Gastroesophageal sphincter (tissue), 4 donors: Measurements from ENCODE around the gene UROC1. TPM values are rescaled to one million over a fixed set of nuclear protein-coding genes. Genes with fewer than 3 reads are reported as not detected.

Experiments used
- ATAC-seq: fragments of 150-250 bp; one replicate; pipeline ENCODE4 v1.9.1; 2016; ENCODE audit warnings: mild to moderate bottlenecking, moderate library complexity
- H3K27ac ChIP-seq, 4 donors: fragments of 200-600 bp; sonication (generic) in 3 of 4; 1 replicate in 3 of 4; 2 replicates in 1 of 4; pipeline ENCODE4 v1.5.1; 2016 to 2019
- H3K27me3 ChIP-seq: fragments of 200-600 bp; sonication (generic); one replicate; pipeline ENCODE4 v1.5.1; 2019
- H3K36me3 ChIP-seq, 2 donors: fragments of 200-600 bp; sonication (generic); one replicate each; pipeline ENCODE4 v1.5.1; 2019; ENCODE audit warnings: control low read depth in 1 of 2
- H3K4me1 ChIP-seq, 3 donors: fragments of 200-600 bp; sonication (generic); 1 replicate in 2 of 3; 2 replicates in 1 of 3; pipeline ENCODE4 v1.5.1; 2016 to 2019; ENCODE audit warnings: control low read depth in 2 of 3
- H3K4me3 ChIP-seq, 2 donors: fragments of 200-600 bp; sonication (generic); one replicate each; pipeline ENCODE4 v1.5.1; 2019; ENCODE audit warnings: mild to moderate bottlenecking in 1 of 2, moderate library complexity in 1 of 2
- H3K9me3 ChIP-seq, 3 donors: fragments of 200-600 bp; sonication (generic); one replicate each; pipeline ENCODE4 v1.5.1; 2017 to 2019; ENCODE audit warnings: control low read depth in 2 of 3
- CTCF ChIP-seq, 4 experiments: fragments of 200-600 bp in 2 of 4; fragments of 450-650 bp in 2 of 4; sonication (generic) in 1 of 4; IDR thresholded peaks; one replicate each; pipeline ENCODE4 v1.5.1; 2017 to 2019; ENCODE audit warnings: antibody characterized with exemption in 4 of 4, mild to moderate bottlenecking in 2 of 4, moderate library complexity in 2 of 4
- EP300 ChIP-seq: sonication (generic); formaldehyde crosslinking; IDR thresholded peaks from one replicate; pipeline ENCODE4 v1.6.1; 2017; ENCODE audit warnings: antibody characterized with exemption, mild to moderate bottlenecking
- POLR2A ChIP-seq, 2 donors: fragments of 450-650 bp; IDR thresholded peaks; one replicate each; pipeline ENCODE4 v1.6.1; 2017; ENCODE audit warnings: antibody characterized with exemption in 2 of 2, mild to moderate bottlenecking in 2 of 2, moderate library complexity in 1 of 2
- POLR2AphosphoS5 ChIP-seq: sonication (generic); formaldehyde crosslinking; IDR thresholded peaks from one replicate; pipeline ENCODE4 v1.6.1; 2017; ENCODE audit warnings: antibody characterized with exemption
- WGBS, 2 donors: methylation state at CpG; one replicate each; pipeline ENCODE4 v1.1.5; 2018; ENCODE audit warnings: low coverage in 1 of 2; 5-methylcytosine and 5-hydroxymethylcytosine counted together
- total RNA-seq, 4 donors: library from RNA; depleted of rRNA; stranded (reverse); fragments of >200 nt; gene quantifications; one replicate each; pipeline ENCODE4 v1.1.0, GENCODE V29; 2016

The UROC1 gene
- total RNA-seq, 4 donors from 2014 or later = not detected

DNA sequence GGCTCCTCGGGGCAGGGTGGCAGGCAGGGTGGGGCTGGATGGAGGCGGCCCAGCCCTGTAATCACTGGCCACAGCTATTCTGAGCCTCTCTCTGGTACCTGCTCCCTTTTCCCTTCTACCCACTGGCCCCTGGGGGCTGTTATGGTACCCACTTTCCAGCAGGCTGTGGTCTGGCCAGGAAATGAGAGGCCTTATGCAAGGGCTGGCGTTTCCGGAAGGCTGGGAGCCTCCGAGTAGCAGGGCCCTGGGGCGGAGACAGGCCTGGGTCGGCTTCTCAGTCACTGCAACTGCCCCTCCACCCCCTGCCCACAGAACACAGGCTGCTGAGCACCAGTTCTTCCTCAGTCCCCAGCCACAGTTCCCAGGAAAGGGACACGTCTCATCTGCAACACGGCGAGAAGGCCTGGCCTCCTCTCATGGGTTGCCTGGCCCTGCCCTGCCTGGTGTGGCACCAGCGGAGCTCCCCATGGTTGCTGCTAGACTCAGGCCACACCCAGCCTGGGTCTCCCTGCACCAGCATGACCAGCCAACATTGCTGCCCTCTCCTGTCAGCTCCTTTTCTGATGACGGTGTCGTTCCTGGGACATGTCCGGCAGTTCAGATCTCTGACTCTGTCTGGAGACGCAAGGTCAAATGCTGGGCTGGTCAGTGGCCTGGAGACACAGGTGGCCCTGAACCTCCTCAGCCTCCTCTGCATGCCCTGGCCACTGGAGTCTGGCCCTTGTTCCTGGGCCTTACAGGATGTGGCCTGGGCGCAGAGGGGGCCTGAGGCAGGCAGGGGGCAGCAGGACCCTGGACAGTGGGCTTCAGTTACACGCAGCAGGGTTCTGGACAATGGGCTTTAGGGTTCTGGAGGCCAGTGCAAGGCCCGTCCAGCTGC lies 12.8 kb upstream of the UROC1 start:
- peaks cover 24% of the 10 kb centered on the region for H3K27me3 ChIP-seq
- no peaks in the 10 kb centered on the region for H3K4me1 ChIP-seq
- ATAC-seq = peak; percentile 59
- no peak overlapping the region for H3K4me3 ChIP-seq
- H3K27ac ChIP-seq = peak overlapping the region in 1 of 4 donors; percentile 31
- TF ChIP-seq EP300 (no peak), POLR2AphosphoS5 (no peak), POLR2A (IDR thresholded peaks at IDR 0.05) (no peak), CTCF (IDR thresholded peaks at IDR 0.05) (no peak)
- no peaks in the 10 kb centered on the region for H3K36me3 ChIP-seq
- no CpG with 5 or more reads among the region's 18 CpGs for WGBS, 2 donors
- H3K9me3 ChIP-seq = no peaks in the 10 kb centered on the region

DNA sequence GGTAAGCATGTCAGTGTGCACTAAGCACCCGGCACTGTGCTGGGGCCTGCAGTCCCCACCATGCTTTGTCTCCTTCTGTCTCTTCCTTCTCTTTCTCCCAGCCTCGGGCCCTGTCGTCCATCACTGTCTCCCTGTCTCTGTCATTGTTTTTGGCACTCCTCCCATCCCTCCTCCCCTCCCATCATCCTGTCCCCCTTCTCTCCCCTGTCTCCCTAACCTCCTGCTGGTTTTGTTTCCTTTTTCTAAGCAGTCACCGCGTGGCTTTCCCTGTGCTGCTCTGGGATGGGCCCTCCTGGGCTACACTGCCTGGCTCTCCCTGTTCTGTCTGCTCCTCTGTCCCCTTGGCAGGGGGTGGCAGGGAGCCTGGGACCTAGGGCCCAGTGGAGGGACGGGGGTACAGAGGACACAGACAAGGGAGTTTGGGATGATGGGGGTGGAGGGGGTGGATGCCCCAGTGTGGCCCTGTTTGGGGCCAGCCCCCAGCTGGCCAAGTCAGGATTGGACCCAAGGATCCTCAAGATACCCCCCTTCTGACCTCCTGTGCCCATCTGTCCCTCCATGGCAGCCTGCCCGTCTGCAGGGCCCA lies 12.1 kb upstream of the UROC1 start:
- peak; percentile 2 for ATAC-seq
- no peak for TF ChIP-seq POLR2AphosphoS5
- TF ChIP-seq POLR2A (IDR thresholded peaks at IDR 0.05) = no peak
- TF ChIP-seq EP300 = no peak
- TF ChIP-seq CTCF (IDR thresholded peaks at IDR 0.05) = no peak
- Histone ChIP-seq H3K27ac (peak overlapping the region in 1 of 4 donors; percentile 31), H3K4me3 (no peak overlapping the region), H3K36me3 (no peaks in the 10 kb centered on the region), H3K9me3 (no peaks in the 10 kb centered on the region), H3K4me1 (peaks cover 0 to 4% (median 2%) of the 10 kb centered on the region in 3 donors), H3K27me3 (peaks cover 25% of the 10 kb centered on the region)
- 48 to 53% methylated on average over 3 of the region's 7 CpGs for WGBS, 2 donors

DNA sequence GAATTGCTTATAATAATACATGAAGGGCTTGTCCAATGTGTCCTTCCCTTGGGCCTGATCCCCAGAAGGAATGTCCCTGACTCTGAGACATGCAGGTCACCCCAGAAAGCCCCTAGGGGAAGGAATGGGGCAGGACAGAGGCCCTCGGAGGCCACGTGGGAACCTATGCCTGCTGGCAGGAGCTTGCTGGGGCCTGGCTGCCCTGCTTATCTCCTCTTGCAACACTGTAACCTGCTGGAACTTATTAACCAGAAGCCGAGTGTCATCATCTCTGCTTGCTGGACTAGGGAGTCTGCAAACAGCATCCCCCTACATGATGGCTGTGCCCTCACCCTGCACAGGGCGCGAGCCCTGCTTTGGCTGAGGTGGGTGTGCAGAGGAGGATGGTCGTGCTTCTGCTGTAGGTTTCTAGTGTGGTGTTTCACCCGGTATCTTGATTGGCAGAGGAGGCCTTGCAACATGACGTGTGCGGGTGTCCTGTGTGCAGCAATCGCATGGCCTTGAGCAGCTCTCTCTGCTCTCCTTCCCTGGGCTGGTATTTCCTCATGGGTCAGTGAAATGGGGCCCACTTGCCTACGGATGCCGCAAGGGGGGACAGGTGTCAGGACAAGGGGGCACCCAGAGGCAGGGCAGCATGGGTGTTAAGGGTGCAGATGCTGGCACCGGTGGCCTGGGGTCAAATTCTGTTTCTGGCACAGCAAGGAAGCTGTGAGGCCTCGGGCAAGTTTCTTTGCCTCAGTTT lies 11.4 kb upstream of the UROC1 start:
- H3K27ac ChIP-seq = no peak overlapping the region
- no peaks in the 10 kb centered on the region for H3K36me3 ChIP-seq
- no peak overlapping the region for H3K4me3 ChIP-seq
- peaks cover 0 to 11% (median 7%) of the 10 kb centered on the region in 3 donors for H3K4me1 ChIP-seq
- WGBS, 2 donors = 86% methylated on average over 3 of the region's 14 CpGs; no CpG with 5 or more reads in 1 of the 2 donors
- TF ChIP-seq CTCF (IDR thresholded peaks at IDR 0.05) (no peak), EP300 (no peak), POLR2AphosphoS5 (no peak), POLR2A (IDR thresholded peaks at IDR 0.05) (no peak)
- ATAC-seq = no peak
- no peaks in the 10 kb centered on the region for H3K9me3 ChIP-seq
- peaks cover 26% of the 10 kb centered on the region for H3K27me3 ChIP-seq

GRCh38 chr3:126528419-126528799 lies 10.8 kb upstream of the UROC1 start:
- no peaks in the 10 kb centered on the region for H3K9me3 ChIP-seq
- no peaks in the 10 kb centered on the region for H3K36me3 ChIP-seq
- H3K27ac ChIP-seq = no peak overlapping the region
- ATAC-seq = no peak
- no peak overlapping the region for H3K4me3 ChIP-seq
- H3K4me1 ChIP-seq = peaks cover 0 to 15% (median 10%) of the 10 kb centered on the region in 3 donors
- no peak for TF ChIP-seq CTCF (IDR thresholded peaks at IDR 0.05)
- no peak for TF ChIP-seq POLR2AphosphoS5
- no peak for TF ChIP-seq POLR2A (IDR thresholded peaks at IDR 0.05)
- no peak for TF ChIP-seq EP300
- H3K27me3 ChIP-seq = peaks cover 32% of the 10 kb centered on the region
- 91 to 100% methylated on average over 2 to 3 of the region's 5 CpGs for WGBS, 2 donors
